ENCODE results near the gene DLST.

GRCh38 chr14:74866708-74867389 lies 14.9 kb upstream of the DLST start:
- TF ChIP-seq CTCF (conservative IDR thresholded peaks at IDR 0.05; ENCODE audit: low read length) = no peak
- no peak for TF ChIP-seq EZH2phosphoT487 (IDR thresholded peaks at IDR 0.05; ENCODE audit: borderline replicate concordance, low read depth, low read length)

Measured in OCI-LY7 (cell line).